Measurements from ENCODE around the gene CFAP58.

CFAP58 gene

DNA sequence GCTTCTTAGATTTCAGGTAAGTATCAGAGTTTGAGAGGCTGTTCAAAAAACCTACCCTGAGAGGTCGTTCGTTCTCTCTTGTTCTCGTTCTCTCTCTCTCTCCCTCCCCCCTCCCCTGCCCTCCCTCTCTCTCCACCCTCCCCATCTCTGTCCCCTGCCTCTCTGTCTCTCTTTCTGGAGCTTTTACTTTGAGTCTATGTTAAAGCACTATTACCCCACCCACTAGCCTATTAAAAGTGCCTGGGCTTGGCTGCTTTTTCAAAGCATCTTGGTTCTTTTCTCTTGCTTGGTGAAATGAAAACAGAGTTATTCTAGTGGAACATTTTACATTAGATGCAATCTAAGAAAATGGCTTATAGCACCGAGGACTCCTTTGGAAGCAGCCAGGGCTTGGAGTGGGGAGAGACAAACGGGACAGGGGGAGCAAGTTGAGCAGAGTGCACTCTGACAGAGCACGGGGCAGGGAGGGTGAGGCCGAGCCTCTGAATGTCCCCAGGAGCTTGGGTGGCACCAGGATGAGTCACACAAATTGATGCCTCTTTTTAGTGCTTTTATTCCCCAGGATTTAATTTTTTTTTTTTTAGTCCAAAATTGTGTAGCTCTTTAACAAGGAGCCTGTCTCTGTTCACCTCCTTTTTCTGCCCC is 134.3 kb downstream of the CFAP58 start:
- TF ChIP-seq ZFX (IDR thresholded peaks at IDR 0.05; ENCODE audit: borderline replicate concordance), result no peak
- TF ChIP-seq, protein P1, sequence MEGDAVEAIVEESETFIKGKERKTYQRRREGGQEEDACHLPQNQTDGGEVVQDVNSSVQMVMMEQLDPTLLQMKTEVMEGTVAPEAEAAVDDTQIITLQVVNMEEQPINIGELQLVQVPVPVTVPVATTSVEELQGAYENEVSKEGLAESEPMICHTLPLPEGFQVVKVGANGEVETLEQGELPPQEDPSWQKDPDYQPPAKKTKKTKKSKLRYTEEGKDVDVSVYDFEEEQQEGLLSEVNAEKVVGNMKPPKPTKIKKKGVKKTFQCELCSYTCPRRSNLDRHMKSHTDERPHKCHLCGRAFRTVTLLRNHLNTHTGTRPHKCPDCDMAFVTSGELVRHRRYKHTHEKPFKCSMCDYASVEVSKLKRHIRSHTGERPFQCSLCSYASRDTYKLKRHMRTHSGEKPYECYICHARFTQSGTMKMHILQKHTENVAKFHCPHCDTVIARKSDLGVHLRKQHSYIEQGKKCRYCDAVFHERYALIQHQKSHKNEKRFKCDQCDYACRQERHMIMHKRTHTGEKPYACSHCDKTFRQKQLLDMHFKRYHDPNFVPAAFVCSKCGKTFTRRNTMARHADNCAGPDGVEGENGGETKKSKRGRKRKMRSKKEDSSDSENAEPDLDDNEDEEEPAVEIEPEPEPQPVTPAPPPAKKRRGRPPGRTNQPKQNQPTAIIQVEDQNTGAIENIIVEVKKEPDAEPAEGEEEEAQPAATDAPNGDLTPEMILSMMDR (IDR thresholded peaks at IDR 0.05), result no peak
- no peak overlapping the region for H3K27ac ChIP-seq

DNA sequence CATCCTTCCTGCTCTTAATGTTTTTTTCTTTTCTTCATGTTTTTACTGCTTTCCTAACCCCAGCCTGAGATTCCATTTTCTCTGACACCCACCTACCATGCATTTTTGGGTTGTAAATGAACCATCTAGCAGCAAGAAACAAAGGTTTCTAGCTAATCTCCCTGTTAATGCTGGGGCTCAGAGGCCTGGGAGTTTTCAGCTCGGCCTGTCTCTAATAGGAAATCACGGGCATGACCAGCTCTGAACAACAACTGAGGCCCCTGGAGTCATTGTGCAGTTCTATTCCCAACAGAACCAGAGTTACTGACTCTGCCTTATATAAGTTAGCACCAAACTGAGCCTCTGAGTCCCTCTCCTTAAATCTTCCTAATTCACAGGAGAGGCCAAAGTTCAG is 134.8 kb downstream of the CFAP58 start:
- TF ChIP-seq, protein P1 (IDR thresholded peaks at IDR 0.05), result no peak
- no peak for TF ChIP-seq ZFX (IDR thresholded peaks at IDR 0.05; ENCODE audit: borderline replicate concordance)

DNA sequence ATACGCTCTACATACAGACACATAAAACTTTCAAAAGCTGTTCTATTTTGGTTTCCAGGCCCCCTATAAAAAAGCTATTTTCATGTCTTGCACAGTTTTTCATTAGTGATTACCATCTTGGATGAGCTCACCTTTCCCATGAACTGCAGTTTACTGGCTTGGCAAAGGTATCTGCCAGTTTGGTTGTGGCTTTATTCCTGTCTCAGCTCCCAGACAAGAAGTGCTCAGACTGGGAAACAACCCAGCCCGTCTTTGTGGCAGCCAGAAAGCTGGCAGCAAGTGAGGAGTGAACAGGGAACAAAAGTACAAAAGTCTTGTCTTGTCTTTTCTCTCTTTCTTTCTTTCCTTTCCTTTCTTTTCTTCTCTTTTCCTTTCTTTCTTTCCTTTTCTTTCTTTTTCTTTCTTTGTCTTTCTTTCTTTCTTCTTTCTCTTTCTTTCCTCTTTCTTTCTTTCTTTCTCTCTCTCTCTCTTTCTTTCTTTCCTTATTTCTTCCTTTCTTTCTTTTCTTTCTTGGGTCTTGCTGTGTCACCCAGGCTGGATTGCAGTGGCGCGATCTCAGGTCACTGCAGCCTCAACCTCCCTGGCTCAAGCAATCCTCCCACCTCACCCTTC is 138.8 kb downstream of the CFAP58 start:
- TF ChIP-seq, protein P1 (IDR thresholded peaks at IDR 0.05), result no peak
- no peak for TF ChIP-seq ZFX (IDR thresholded peaks at IDR 0.05; ENCODE audit: borderline replicate concordance)
- no peak overlapping the region for H3K27ac ChIP-seq

More for the DNA sequence above, 134.8 kb downstream of the CFAP58 start:
- H3K27ac ChIP-seq, result no peak overlapping the region

DNA sequence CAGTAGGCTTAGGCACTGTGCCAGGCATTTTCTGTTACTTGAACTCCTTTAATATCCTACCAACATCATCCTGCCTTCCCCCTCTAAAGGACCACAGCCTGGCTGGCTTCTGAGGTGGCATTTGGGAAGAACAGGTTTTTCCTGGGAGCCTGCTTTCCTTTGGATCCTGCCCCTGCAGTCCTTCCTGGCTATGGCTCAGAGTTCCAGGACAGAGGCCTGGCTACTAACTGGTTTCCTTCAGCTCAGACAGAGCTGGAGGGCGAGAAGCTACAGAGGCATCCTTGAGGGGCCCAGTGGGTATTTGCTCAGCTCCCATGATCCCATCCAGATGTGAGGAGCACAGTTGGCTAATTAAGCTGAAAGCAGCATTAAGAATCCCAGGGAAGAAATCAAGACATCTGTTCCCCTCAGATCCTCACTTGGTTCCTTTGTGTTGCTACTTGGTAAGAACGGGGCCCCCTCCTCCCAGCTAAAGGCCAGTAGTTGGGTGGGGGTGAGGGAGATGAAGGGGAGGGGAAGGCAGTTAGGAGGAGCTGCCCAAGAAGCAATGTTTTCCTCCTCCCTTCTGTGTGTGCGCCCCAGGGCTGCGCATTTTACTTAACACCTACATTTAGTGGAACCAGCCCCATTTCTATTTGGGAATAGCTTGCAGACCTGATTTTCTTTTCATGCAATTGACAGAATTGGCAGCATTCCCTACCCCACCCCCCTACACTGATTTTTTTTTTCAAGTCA is 144.9 kb downstream of the CFAP58 start:
- no peak for TF ChIP-seq ZFX (IDR thresholded peaks at IDR 0.05; ENCODE audit: borderline replicate concordance)
- TF ChIP-seq, protein P1 (IDR thresholded peaks at IDR 0.05), result no peak
- H3K27ac ChIP-seq, result no peak overlapping the region

DNA sequence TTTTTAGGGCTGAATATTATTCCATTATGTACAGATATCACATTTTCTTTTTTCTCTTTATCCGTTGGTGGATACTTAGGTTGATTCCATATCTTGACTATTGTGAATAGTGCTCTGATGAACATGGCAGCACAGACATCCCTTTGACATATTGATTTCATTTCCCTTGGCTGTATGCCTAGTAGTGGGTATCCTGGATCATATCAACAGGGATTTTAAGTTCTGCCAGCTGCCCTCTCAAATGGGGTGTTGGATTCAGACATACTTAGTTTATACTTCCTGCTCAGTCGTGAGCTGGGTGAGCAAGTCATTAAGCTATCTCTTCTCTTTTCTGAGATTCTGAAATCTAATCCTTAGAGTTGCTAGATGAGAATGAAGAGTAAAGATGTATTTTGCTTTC is 147.8 kb downstream of the CFAP58 start:
- TF ChIP-seq ZFX (IDR thresholded peaks at IDR 0.05; ENCODE audit: borderline replicate concordance), result no peak
- TF ChIP-seq, protein P1 (IDR thresholded peaks at IDR 0.05), result no peak
- no peak overlapping the region for H3K27ac ChIP-seq

DNA sequence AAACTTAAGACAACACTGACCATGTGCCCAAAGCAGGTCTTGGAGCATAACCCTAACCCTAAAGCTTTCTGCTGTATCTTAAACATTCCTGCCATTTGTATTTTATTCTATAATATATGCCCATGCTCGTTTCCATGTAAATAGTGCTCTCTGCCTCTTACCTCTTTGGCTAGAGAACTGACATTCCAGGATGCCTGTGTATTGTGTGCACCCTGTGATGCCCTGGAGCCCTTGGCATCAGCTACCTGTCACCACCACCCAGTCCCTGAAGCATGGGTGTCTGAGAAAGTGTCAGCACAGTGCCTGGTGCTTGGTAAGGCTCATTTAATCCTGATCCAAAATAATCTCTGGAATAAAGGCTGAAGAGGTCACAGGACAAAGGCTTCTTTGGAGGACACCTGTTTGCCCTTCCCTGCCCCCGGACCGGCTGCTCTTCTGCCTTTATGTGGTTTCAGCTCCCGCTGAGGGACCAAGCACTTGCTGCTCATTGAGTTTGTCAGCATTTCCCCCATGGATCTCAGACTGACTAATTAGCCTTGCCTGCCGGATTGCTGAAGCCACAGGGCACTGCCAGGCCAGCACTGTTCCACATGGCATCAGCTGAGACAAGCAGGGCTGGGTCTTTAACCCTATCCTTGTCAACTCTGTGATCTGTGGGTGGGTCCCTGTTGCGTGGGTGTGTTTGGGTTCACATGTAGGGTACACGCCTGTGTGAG is 148.4 kb downstream of the CFAP58 start:
- no peak for TF ChIP-seq ZFX (IDR thresholded peaks at IDR 0.05; ENCODE audit: borderline replicate concordance)
- TF ChIP-seq, protein P1 (IDR thresholded peaks at IDR 0.05), result no peak
- no peak overlapping the region for H3K27ac ChIP-seq
